CD4-positive, alpha-beta T cell treated with Interferon gamma for 1 hour (primary cell): ENCODE results near the gene MBNL1.

ENCODE experiments used
- DNase-seq: peaks from one replicate; pipeline ENCODE4 v3.0.0-alpha.2; 2020

Gene MBNL1

GRCh38 chr3:152499791-152500385 lies 231.2 kb downstream of the MBNL1 start:
- no peak for DNase-seq

DNA sequence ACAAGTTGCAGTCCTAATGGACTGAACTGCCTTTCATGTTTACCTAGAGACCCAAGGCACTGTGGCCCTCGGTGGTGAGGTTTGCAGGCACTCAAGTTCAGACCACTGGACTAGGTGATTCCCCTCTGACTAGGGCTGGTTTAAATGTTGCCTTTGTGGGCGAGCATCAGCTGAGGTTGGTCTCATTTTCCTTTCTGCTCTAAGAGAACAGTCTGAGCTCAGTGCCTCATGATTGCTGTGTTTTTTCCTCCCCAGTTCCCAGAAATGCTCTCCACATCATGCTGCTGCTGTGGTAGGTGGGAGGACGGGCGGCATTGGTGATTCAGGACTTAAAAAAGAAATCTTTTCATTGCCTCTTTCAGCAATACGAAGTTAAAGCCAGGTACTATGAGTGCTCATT lies 237.2 kb downstream of the MBNL1 start:
- DNase-seq: no peak

DNA sequence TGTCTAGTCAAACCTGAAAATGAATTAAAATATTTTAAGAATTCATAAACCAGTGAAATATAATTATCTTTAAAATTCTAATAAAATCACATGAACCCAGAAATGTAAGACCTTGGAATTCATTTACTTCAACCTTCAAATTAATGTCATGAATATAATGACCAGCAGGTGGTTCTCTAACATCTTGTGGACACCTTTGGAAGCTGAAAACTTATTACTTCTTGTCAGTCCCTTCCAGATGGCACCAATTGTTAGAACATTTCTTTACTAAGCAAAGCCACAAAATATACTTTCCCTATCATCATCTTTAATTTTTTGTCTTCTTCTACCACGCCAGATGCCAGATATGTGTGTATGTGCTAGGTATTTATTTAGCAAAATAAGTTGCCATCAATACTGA lies 240.0 kb downstream of the MBNL1 start:
- no peak for DNase-seq

DNA sequence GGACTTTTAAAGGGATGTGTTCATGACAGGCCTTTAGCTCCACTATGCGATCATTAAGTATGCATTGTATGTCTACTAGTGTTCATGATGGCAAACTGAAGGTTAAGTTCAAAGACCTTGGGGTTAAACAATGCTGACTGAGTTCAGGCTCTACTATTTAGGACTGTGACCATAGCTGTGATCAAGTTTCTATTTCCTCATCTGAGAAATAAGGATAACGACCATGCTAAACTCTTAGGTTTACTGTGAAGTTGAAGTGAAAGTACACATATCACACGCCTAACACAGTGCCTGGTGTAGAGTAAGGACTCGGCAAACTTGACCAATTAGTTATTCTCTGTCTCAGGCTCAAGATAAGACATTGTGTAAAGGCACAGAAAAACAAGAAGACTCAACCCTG lies 243.2 kb downstream of the MBNL1 start:
- DNase-seq: no peak

- DNase-seq: no peak
These were observed 244.7 kb downstream of the MBNL1 start for GRCh38 chr3:152513301-152513960.
